Measurements from ENCODE around the gene TMEM214.

- TF ChIP-seq CTCF (IDR thresholded peaks at IDR 0.05) (no peak), POLR2A (IDR thresholded peaks at IDR 0.05) (no peak), EP300 (IDR thresholded peaks at IDR 0.05) (no peak), POLR2AphosphoS5 (IDR thresholded peaks at IDR 0.05) (no peak)
Measured at GRCh38 chr2:26997394-26997793, 35.4 kb upstream of the TMEM214 start.
